Duodenal mucosa (tissue), 2 donors: ENCODE results near the gene CHAT.
"Not testable (repeated sequence)": the region's sequence is repeated elsewhere in the genome, so short reads cannot be mapped to it uniquely, and the experiment has no call there.

Experiments used
- H3K27ac ChIP-seq: one replicate; pipeline ENCODE4 v1.7.0; 2013; ENCODE audit warnings: low read depth, low read length
- H3K27me3 ChIP-seq, 2 donors: one replicate each; pipeline ENCODE4 v1.7.0; 2013; ENCODE audit warnings: low read length in 2 of 2, control low read depth in 1 of 2; ENCODE audit not compliant: insufficient read depth in 2 of 2, control insufficient read depth in 1 of 2
- H3K36me3 ChIP-seq, 2 donors: one replicate each; pipeline ENCODE4 v1.7.0; 2013; ENCODE audit warnings: low read length in 2 of 2, control low read depth in 1 of 2; ENCODE audit not compliant: insufficient read depth in 2 of 2, control insufficient read depth in 1 of 2
- H3K4me1 ChIP-seq, 2 donors: one replicate each; pipeline ENCODE4 v1.7.0; 2013; ENCODE audit warnings: low read length in 2 of 2, control low read depth in 1 of 2; ENCODE audit not compliant: insufficient read depth in 2 of 2, control insufficient read depth in 1 of 2
- H3K4me3 ChIP-seq, 2 donors: one replicate each; pipeline ENCODE4 v1.7.0; 2013; ENCODE audit warnings: low read length in 2 of 2, low read depth in 1 of 2
- H3K9ac ChIP-seq, 2 donors: one replicate each; pipeline ENCODE4 v1.7.0; 2013; ENCODE audit warnings: low read length in 2 of 2, low read depth in 1 of 2
- H3K9me3 ChIP-seq, 2 donors: one replicate each; pipeline ENCODE4 v1.7.0; 2013; ENCODE audit warnings: low read length in 2 of 2, control low read depth in 1 of 2; ENCODE audit not compliant: control insufficient read depth in 1 of 2

CHAT gene

DNA sequence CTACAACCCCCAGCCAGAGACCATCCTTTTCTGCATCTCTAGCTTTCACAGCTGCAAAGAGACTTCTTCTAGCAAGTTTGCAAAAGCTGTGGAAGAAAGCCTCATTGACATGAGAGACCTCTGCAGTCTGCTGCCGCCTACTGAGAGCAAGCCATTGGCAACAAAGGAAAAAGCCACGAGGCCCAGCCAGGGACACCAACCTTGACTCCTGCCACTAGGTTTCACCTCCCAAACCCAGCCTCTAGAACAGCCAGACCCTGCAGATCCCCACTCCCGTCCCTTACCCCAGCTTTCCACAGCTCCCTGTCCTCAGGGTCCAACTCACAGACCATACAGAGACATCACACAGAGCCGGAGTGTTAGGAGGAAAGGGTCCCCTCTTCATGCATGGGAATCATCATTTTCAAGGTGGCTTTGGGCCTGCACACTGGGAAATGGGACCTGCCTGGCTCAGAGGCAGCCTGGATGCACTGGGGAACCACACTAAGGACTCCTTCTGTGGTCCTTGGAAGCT is 51.1 kb downstream of the CHAT start:
- H3K9ac ChIP-seq: no peak overlapping the region
- no peaks in the 10 kb centered on the region for H3K36me3 ChIP-seq
- H3K27ac ChIP-seq: no peak overlapping the region
- H3K9me3 ChIP-seq: no peaks in the 10 kb centered on the region
- no peak overlapping the region for H3K4me3 ChIP-seq
- H3K4me1 ChIP-seq: no peaks in the 10 kb centered on the region
- H3K27me3 ChIP-seq: no peaks in the 10 kb centered on the region

DNA sequence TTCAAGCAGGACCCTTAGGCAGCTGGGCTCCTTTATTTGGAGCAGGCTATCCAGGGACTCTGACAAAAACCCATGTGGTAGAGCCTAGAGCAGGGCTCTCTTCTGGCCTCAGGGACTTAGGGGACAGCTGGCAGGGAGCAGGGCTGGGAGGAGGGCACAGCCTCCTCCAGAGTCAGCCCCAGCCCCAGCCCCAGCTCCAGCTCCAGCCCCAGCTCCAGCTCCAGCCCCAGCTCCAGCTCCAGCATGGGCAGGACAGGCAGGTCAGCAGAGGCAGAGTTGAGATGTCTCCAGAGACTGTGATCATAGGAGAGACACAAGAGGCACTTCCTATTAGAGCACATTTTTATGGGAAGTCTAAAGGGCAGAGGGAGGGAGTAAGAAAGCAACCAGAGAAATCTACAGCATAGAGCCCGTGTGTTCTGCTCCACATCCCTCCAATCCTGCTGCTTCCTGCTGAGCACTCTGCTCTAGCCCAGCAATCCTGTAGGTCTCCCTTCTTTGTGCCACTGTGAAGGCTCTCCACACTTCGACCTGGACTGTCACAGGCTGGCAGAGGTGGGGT is 52.3 kb downstream of the CHAT start:
- Histone ChIP-seq H3K27ac (no peak overlapping the region), H3K36me3 (no peaks in the 10 kb centered on the region), H3K9me3 (no peaks in the 10 kb centered on the region), H3K9ac (no peak overlapping the region), H3K4me3 (no peak overlapping the region), H3K27me3 (no peaks in the 10 kb centered on the region), H3K4me1 (no peaks in the 10 kb centered on the region)

- H3K9me3 ChIP-seq: no peaks in the 10 kb centered on the region
- no peak overlapping the region for H3K9ac ChIP-seq
- H3K27ac ChIP-seq: no peak overlapping the region
- H3K4me3 ChIP-seq: no peak overlapping the region
- no peaks in the 10 kb centered on the region for H3K4me1 ChIP-seq
- no peaks in the 10 kb centered on the region for H3K36me3 ChIP-seq
- no peaks in the 10 kb centered on the region for H3K27me3 ChIP-seq
Observed at GRCh38 chr10:49666685-49667084, 52.8 kb downstream of the CHAT start.

- Histone ChIP-seq H3K27ac (no peak overlapping the region), H3K4me3 (no peak overlapping the region), H3K4me1 (no peaks in the 10 kb centered on the region), H3K27me3 (no peaks in the 10 kb centered on the region), H3K9ac (no peak overlapping the region), H3K36me3 (no peaks in the 10 kb centered on the region), H3K9me3 (no peaks in the 10 kb centered on the region)
Observed at GRCh38 chr10:49667991-49668390, 54.2 kb downstream of the CHAT start.

DNA sequence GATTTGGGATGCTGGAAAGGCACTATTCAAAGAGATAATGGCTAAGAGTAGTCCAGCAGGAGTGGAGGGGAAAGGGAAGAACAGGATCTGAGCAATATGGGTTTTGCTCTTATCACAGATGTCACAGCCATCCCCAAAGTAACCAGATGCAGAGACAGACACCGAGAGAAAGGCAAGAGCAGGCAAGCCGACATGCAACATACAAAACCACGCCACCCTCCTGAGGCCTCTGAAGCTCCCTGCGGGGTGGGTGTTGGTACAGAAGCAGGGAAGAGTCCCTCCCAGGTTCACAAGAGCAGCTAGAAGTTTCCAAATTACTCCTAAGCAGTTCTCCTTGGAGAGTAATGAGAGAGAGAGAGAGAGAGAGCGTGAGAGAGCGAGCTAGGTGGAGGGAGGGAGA is 54.8 kb downstream of the CHAT start:
- H3K9me3 ChIP-seq: no peaks in the 10 kb centered on the region
- H3K4me1 ChIP-seq: no peaks in the 10 kb centered on the region
- H3K27me3 ChIP-seq: no peaks in the 10 kb centered on the region
- H3K36me3 ChIP-seq: no peaks in the 10 kb centered on the region
- H3K4me3 ChIP-seq: no peak overlapping the region
- no peak overlapping the region for H3K9ac ChIP-seq
- H3K27ac ChIP-seq: no peak overlapping the region

GRCh38 chr10:49678827-49679479 is 65.1 kb downstream of the CHAT start:
- Histone ChIP-seq H3K9ac (no peak overlapping the region), H3K4me3 (peak overlapping the region in 1 of 2 donors; percentile 7), H3K9me3 (no peaks in the 10 kb centered on the region), H3K36me3 (no peaks in the 10 kb centered on the region), H3K27me3 (peaks cover 4 to 13% of the 10 kb centered on the region in 2 donors), H3K4me1 (no peaks in the 10 kb centered on the region), H3K27ac (no peak overlapping the region)

DNA sequence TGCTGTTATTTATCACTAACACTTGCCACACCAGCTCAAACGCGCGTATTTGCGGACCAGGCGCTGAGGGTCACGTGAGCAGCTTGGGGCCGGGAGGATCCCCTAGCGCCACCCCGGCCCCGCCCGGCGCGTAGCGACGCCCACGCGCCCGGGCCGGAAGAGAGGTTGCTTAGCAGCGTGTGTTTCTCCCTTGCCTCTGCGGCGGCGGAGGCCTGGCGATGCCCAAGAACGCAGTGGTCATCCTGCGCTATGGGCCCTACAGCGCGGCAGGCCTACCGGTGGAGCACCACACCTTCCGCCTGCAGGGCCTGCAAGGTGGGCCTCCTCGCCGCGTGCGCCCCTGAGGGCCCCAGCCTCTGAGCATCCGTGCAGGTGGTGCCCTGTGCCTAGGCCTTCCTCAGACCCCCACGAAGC is 65.7 kb downstream of the CHAT start, which contains the start of gene C10orf53:
Gene C10orf53 (plus strand): TSS at position 172 of the 414 bp plus-strand sequence. CDS start 47 bp downstream, at position 219.
- H3K36me3 ChIP-seq: no peaks in the 10 kb centered on the region
- H3K27ac ChIP-seq: no peak within 1 kb of the TSS
- H3K4me1 ChIP-seq: no peaks in the 10 kb centered on the region
- no peaks in the 10 kb centered on the region for H3K9me3 ChIP-seq
- peaks cover 4 to 13% of the 10 kb centered on the region in 2 donors for H3K27me3 ChIP-seq
- peak within 1 kb of the TSS in 1 of 2 donors; percentile 7 for H3K4me3 ChIP-seq
- H3K9ac ChIP-seq: no peak within 1 kb of the TSS

GRCh38 chr10:49682449-49682848 is 68.6 kb downstream of the CHAT start:
- not testable (repeated sequence) for H3K36me3 ChIP-seq, H3K4me1 ChIP-seq, H3K27ac ChIP-seq, H3K4me3 ChIP-seq, H3K9me3 ChIP-seq, H3K9ac ChIP-seq
- peaks cover 4 to 13% of the 10 kb centered on the region in 2 donors for H3K27me3 ChIP-seq

GRCh38 chr10:49682879-49683278 is 69.0 kb downstream of the CHAT start:
- Histone ChIP-seq H3K27me3 (peaks cover 4 to 10% of the 10 kb centered on the region in 2 donors), H3K4me1 (no peaks in the 10 kb centered on the region), H3K4me3 (no peak overlapping the region), H3K27ac (no peak overlapping the region), H3K9me3 (no peaks in the 10 kb centered on the region), H3K36me3 (no peaks in the 10 kb centered on the region), H3K9ac (no peak overlapping the region)

DNA sequence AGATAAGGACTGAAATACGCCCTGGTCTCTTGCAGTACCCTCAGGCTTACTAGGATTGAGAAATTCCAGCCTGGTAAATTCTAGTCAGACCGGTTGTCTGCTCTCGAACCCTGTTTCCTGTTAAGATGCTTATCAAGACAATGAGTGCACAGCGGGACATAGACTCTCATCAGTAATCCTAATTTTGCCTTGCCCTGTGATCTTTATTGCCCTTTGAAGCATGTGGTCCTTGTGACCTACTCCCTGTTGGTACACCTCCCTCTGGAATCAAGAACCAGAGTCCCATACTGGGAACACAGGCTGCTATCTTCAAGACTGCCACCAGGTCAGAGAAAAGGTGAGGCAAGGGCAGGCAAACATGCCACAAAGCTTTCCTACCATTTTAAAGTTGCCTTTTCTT is 72.8 kb downstream of the CHAT start:
- Histone ChIP-seq H3K27ac (no peak overlapping the region), H3K9me3 (no peaks in the 10 kb centered on the region), H3K9ac (no peak overlapping the region), H3K27me3 (peaks cover 0 to 24% of the 10 kb centered on the region in 2 donors), H3K4me1 (no peaks in the 10 kb centered on the region), H3K4me3 (no peak overlapping the region), H3K36me3 (no peaks in the 10 kb centered on the region)
